CD4-positive, CD25-positive, alpha-beta regulatory T cell (primary cell): ENCODE results near the gene REM2. TPM values are rescaled to one million over a fixed set of nuclear protein-coding genes. Genes with fewer than 3 reads are reported as not detected.
A peak's percentile ranks its signal among the peaks of the same experiment; 100 is the strongest.
"Not testable (repeated sequence)": the region's sequence is repeated elsewhere in the genome, so short reads cannot be mapped to it uniquely, and the experiment has no call there.

ENCODE experiments used
- ATAC-seq, 2 donors: fragments of 150-1000 bp; cut with Tn5 transposase; one replicate each; pipeline ENCODE4 v1.10.0; 2021; ENCODE audit warnings: low read depth in 2 of 2, moderate number of reproducible peaks in 2 of 2, moderate library complexity in 1 of 2
- DNase-seq, 3 donors: peaks; one replicate each; pipeline versions ENCODE4 v3.0.0 to v3.0.0-alpha.2; 2012 to 2022; ENCODE audit warnings: mixed read lengths in 1 of 3
- H3K27ac ChIP-seq: one replicate; pipeline ENCODE4 v1.7.0; 2013; ENCODE audit warnings: mild to moderate bottlenecking, low read length; ENCODE audit not compliant: insufficient read depth, poor library complexity, severe bottlenecking
- H3K27me3 ChIP-seq: one replicate; pipeline ENCODE4 v1.7.0; 2013; ENCODE audit warnings: low read length; ENCODE audit not compliant: control insufficient read depth, insufficient read depth
- H3K36me3 ChIP-seq: one replicate; pipeline ENCODE4 v1.7.0; 2013; ENCODE audit warnings: mild to moderate bottlenecking, low read length, moderate library complexity; ENCODE audit not compliant: control insufficient read depth, insufficient read depth
- H3K4me1 ChIP-seq: 2 replicates; pipeline ENCODE4 v1.7.0; 2013; ENCODE audit warnings: mild to moderate bottlenecking, low read length; ENCODE audit not compliant: insufficient read depth, control insufficient read depth, poor library complexity, severe bottlenecking
- H3K4me3 ChIP-seq: one replicate; pipeline ENCODE4 v1.7.0; 2013; ENCODE audit warnings: low read depth, mild to moderate bottlenecking, low read length, moderate library complexity
- H3K9me3 ChIP-seq, 2 experiments: 1 replicate in 1 of 2; 2 replicates in 1 of 2; pipeline ENCODE4 v1.7.0; 2013; ENCODE audit warnings: low read length in 2 of 2, mild to moderate bottlenecking in 1 of 2, moderate library complexity in 1 of 2; ENCODE audit not compliant: control insufficient read depth in 2 of 2
- H3K27ac Mint-ChIP-seq, 3 donors: one replicate each; pipeline ENCODE4 v1.8.0; 2020 to 2022; ENCODE audit warnings: mild to moderate bottlenecking in 3 of 3, mixed read lengths in 3 of 3, moderate library complexity in 2 of 3
- H3K27me3 Mint-ChIP-seq: one replicate; pipeline ENCODE4 v1.8.0; 2022; ENCODE audit warnings: mild to moderate bottlenecking, mixed read lengths
- H3K36me3 Mint-ChIP-seq: one replicate; pipeline ENCODE4 v1.8.0; 2020; ENCODE audit warnings: mixed read lengths
- H3K4me1 Mint-ChIP-seq, 4 donors: one replicate each; pipeline ENCODE4 v1.8.0; 2020 to 2022; ENCODE audit warnings: mixed read lengths in 4 of 4, mild to moderate bottlenecking in 1 of 4
- H3K4me3 Mint-ChIP-seq, 4 donors: one replicate each; pipeline ENCODE4 v1.8.0; 2020 to 2022; ENCODE audit warnings: mild to moderate bottlenecking in 4 of 4, mixed read lengths in 4 of 4, moderate library complexity in 3 of 4
- H3K9me3 Mint-ChIP-seq, 7 donors: one replicate each; pipeline ENCODE4 v1.8.0; 2020 to 2022; ENCODE audit warnings: mixed read lengths in 7 of 7, mild to moderate bottlenecking in 3 of 7, moderate library complexity in 2 of 7
- polyA plus RNA-seq, 4 donors: library from polyadenylated mRNA; unstranded; fragments of 300-500 nt; fragmentation: Illumina TruSeq; gene quantifications; one replicate each; pipeline ENCODE4 v1.2.3, GENCODE V29; 2021
- total RNA-seq: library from RNA; stranded (reverse); gene quantifications from one replicate; pipeline ENCODE4 v1.2.3, GENCODE V29; 2022

REM2 gene
- total and polyA plus RNA-seq, 5 donors from 2014 or later: 0.61 to 11.1 (median 1.5) TPM

DNA sequence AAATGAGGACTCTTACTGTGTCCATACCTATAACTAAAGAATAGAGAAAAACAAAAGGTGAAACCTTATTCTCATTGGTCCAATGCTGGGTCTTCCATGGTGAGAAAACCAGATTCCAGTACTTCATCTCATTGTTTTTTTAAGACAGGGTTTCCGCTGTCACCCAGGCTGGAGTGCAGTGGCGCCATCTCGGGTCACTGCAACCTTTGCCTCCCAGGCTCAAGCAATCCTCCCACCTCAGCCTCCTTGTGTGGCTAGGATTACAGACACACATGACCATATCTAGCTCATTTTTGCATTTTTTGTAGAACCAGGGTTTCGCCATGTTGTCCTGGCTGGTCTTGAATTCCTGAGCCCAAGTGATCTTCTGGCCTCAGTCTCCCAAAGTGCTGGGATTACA, 22.6 kb downstream of the REM2 start:
- Mint-ChIP-seq H3K27me3 (no peaks in the 10 kb centered on the region), H3K4me1 (peaks cover 3 to 21% (median 10%) of the 10 kb centered on the region in 4 donors), H3K9me3 (no peaks in the 10 kb centered on the region), H3K36me3 (peaks cover 57% of the 10 kb centered on the region), H3K4me3 (no peak overlapping the region), H3K27ac (peak overlapping the region in 1 of 3 donors; percentile 69)
- H3K9me3 ChIP-seq: no peaks in the 10 kb centered on the region
- ATAC-seq (no peak), DNase-seq (no peak)
- peaks cover 3% of the 10 kb centered on the region for H3K4me1 ChIP-seq
- no peaks in the 10 kb centered on the region for H3K27me3 ChIP-seq
- no peak overlapping the region for H3K4me3 ChIP-seq
- H3K36me3 ChIP-seq: peaks cover 82% of the 10 kb centered on the region
- H3K27ac ChIP-seq: no peak overlapping the region

DNA sequence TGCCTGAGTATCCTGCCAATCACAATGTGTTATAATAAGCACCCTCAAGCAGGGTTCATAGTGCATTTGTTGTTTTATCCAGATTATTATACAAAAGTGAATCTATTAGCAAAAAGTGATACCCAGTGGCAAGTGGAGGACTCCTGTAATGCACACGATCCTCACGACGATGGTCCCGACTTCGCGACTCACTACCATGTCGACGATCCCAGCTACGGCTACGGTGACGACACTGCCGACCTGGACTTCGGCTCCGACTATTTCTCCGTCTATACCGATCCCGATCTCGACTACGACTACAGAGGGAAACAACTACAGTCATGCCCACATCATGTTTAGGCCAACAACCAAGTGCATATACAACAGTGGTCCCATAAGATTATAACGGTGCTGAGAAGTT, 23.1 kb downstream of the REM2 start:
- DNase-seq: no peak
- Mint-ChIP-seq H3K36me3 (peaks cover 58% of the 10 kb centered on the region), H3K9me3 (no peaks in the 10 kb centered on the region), H3K27ac (peak overlapping the region in 1 of 3 donors; percentile 69), H3K27me3 (no peaks in the 10 kb centered on the region), H3K4me3 (peak overlapping the region in 1 of 4 donors; percentile 26), H3K4me1 (peaks cover 3 to 19% (median 11%) of the 10 kb centered on the region in 4 donors)
- Histone ChIP-seq H3K27ac (no peak overlapping the region), H3K27me3 (no peaks in the 10 kb centered on the region), H3K4me1 (no peaks in the 10 kb centered on the region), H3K9me3 (no peaks in the 10 kb centered on the region), H3K4me3 (no peak overlapping the region), H3K36me3 (peaks cover 82% of the 10 kb centered on the region)
- no peak for ATAC-seq

DNA sequence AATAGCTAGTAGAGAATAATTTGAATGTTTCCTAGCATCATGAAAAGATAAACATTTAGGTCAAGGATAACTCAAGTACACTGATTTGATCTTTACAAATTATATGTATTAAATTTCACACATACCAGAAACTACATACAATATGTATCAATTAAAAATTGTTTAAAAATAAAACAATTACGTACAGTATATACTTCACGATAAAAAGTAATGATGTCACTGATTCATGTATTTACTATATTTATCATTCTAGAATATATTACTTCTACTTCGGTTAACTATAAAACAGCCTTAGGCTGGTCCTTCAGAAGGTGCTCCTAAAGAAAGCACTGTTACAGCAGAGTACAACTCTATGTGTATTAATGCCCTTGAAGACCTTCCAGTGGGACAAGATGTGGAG, 24.4 kb downstream of the REM2 start:
- H3K9me3 ChIP-seq: no peaks in the 10 kb centered on the region
- H3K27ac ChIP-seq: no peak overlapping the region
- no peaks in the 10 kb centered on the region for H3K9me3 Mint-ChIP-seq
- H3K36me3 ChIP-seq: peaks cover 79% of the 10 kb centered on the region
- H3K4me3 ChIP-seq: no peak overlapping the region
- H3K27me3 ChIP-seq: no peaks in the 10 kb centered on the region
- H3K4me3 Mint-ChIP-seq: no peak overlapping the region
- H3K27me3 Mint-ChIP-seq: no peaks in the 10 kb centered on the region
- H3K27ac Mint-ChIP-seq: no peak overlapping the region
- peaks cover 11 to 31% (median 19%) of the 10 kb centered on the region in 4 donors for H3K4me1 Mint-ChIP-seq
- no peaks in the 10 kb centered on the region for H3K4me1 ChIP-seq
- H3K36me3 Mint-ChIP-seq: peaks cover 49% of the 10 kb centered on the region
- DNase-seq (no peak), ATAC-seq (no peak)

DNA sequence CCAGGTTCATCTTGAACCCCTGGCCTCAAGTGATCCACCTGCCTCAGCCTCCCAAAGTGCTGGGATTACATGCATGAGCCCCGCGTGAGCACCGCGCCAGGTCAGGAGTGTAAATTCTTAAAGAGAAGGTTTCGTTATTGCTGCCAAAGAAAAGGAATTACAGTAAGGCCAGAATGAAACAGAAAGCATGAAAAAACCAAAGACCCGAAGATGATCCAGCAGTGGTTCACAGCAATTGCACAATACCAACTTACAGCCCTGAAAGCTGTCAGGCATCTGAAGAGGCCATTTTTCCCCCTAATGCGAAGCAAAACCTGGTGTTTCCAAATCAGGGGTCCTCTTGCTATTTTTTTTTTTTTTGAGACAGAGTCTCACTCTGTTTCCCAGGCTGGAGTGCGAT, 25.6 kb downstream of the REM2 start:
- H3K27me3 ChIP-seq: no peaks in the 10 kb centered on the region
- Mint-ChIP-seq H3K4me1 (peaks cover 11 to 35% (median 21%) of the 10 kb centered on the region in 4 donors), H3K4me3 (no peak overlapping the region), H3K27me3 (no peaks in the 10 kb centered on the region), H3K9me3 (no peaks in the 10 kb centered on the region), H3K36me3 (peaks cover 44% of the 10 kb centered on the region), H3K27ac (no peak overlapping the region)
- ATAC-seq (no peak), DNase-seq (no peak)
- H3K4me3 ChIP-seq: no peak overlapping the region
- peaks cover 72% of the 10 kb centered on the region for H3K36me3 ChIP-seq
- H3K9me3 ChIP-seq: no peaks in the 10 kb centered on the region
- no peaks in the 10 kb centered on the region for H3K4me1 ChIP-seq
- no peak overlapping the region for H3K27ac ChIP-seq

DNA sequence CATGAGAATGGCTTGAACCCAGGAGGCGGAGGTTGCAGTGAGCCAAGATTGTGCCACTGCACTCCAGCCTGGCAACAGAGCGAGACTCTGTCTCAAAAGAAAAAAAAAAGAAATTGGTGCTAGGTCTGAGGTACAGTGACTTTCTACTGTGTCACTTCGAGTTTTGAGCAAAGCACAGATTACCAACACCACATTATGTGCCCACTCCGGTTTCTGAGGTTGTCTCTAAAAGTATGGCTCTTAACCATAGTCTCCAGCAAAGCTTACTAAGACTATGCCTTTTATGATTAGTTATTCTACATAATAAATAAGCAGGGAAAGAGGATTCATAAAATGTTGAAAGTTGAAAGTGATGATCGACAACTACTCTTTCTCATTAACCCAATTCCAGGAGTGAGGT, 27.9 kb downstream of the REM2 start:
- H3K27ac ChIP-seq: no peak overlapping the region
- Mint-ChIP-seq H3K27me3 (no peaks in the 10 kb centered on the region), H3K36me3 (peaks cover 27% of the 10 kb centered on the region), H3K27ac (no peak overlapping the region), H3K9me3 (no peaks in the 10 kb centered on the region), H3K4me1 (peaks cover 11 to 40% (median 24%) of the 10 kb centered on the region in 4 donors), H3K4me3 (peak overlapping the region in 1 of 4 donors; percentile 43)
- no peaks in the 10 kb centered on the region for H3K9me3 ChIP-seq
- DNase-seq (no peak), ATAC-seq (no peak)
- H3K36me3 ChIP-seq: peaks cover 48% of the 10 kb centered on the region
- no peak overlapping the region for H3K4me3 ChIP-seq
- peaks cover 3% of the 10 kb centered on the region for H3K4me1 ChIP-seq
- H3K27me3 ChIP-seq: no peaks in the 10 kb centered on the region

DNA sequence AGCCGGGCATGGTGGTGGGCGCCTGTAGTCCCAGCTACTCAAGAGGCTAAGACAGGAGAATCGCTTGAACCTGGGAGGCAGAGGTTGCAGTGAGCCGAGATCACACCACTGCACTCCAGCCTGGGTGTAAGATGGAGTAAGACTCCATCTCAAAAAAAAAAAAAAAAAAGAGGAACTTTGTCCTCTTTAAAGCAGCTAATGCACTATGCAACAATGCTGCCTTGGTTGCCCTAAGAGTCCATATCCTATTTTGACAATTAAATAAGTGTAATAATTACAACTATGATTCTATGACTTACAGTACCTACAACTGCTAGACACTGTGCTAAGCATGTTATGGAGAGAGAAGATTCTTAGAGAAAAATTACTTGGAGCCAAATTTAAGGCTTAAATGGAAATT, 31.8 kb downstream of the REM2 start:
- H3K4me1 Mint-ChIP-seq: peaks cover 17 to 70% (median 44%) of the 10 kb centered on the region in 4 donors
- H3K36me3 ChIP-seq: peaks cover 17% of the 10 kb centered on the region
- H3K4me3 Mint-ChIP-seq: peak overlapping the region in 2 of 4 donors; percentile 67 to 84
- not testable (repeated sequence) for H3K4me3 ChIP-seq, H3K27ac ChIP-seq, ATAC-seq, DNase-seq, H3K27me3 ChIP-seq, H3K9me3 ChIP-seq, H3K27me3 Mint-ChIP-seq, H3K9me3 Mint-ChIP-seq
- H3K27ac Mint-ChIP-seq: peak overlapping the region in 1 of 3 donors; percentile 77
- H3K36me3 Mint-ChIP-seq: peaks cover 17% of the 10 kb centered on the region
- peaks cover 31% of the 10 kb centered on the region for H3K4me1 ChIP-seq

DNA sequence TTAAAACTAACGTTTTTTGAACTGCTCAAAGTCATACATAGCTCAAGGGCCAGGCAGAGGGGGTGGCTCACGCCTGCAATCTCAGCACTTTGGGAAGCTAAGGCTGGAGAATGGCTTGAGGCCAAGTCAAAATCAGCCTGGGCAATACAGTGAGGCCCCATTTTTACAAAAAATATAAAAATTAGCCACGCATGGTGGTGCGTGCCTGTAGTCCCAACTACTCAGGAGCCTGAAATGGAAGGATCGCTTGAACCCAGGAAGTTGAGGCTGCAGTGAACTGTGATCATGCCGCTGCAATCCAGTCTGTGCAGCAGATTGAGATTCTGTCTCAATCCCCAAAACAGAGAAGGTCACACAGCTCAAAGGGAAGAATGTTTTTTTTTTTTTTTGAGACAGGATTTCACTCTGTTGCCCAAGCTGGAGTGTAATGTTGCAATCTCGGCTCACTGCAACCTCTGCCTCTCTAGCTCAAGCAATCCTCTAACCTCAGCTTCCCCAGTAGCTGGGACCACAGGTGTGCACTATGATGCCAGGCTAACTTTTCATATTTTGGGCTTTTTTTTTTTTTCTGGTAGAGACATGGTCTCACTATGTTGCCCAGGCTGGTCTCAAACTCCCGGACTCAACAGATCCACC, 33.0 kb downstream of the REM2 start:
- peaks cover 17 to 71% (median 45%) of the 10 kb centered on the region in 4 donors for H3K4me1 Mint-ChIP-seq
- DNase-seq: no peak
- peak overlapping the region in 2 of 3 donors; percentile 29 to 100 for H3K27ac Mint-ChIP-seq
- H3K4me1 ChIP-seq: peaks cover 33% of the 10 kb centered on the region
- H3K4me3 ChIP-seq: no peak overlapping the region
- no peaks in the 10 kb centered on the region for H3K9me3 Mint-ChIP-seq
- no peaks in the 10 kb centered on the region for H3K27me3 ChIP-seq
- ATAC-seq: no peak
- no peaks in the 10 kb centered on the region for H3K9me3 ChIP-seq
- peaks cover 10% of the 10 kb centered on the region for H3K36me3 ChIP-seq
- peak overlapping the region in 3 of 4 donors; percentile 48 to 98 (median 57) for H3K4me3 Mint-ChIP-seq
- peaks cover 17% of the 10 kb centered on the region for H3K36me3 Mint-ChIP-seq
- peaks cover 7% of the 10 kb centered on the region for H3K27me3 Mint-ChIP-seq
- no peak overlapping the region for H3K27ac ChIP-seq
